SK-N-MC (cell line): Measurements from ENCODE around the gene ARAP2.

ENCODE experiments used
- EZH2 ChIP-seq: fragments of 200-600 bp; sonication (generic); IDR thresholded peaks from one replicate; pipeline ENCODE4 v1.6.1; 2017; ENCODE audit warnings: antibody characterized with exemption
- FOXP2 ChIP-seq: optimal IDR thresholded peaks from 2 replicates; pipeline ENCODE3; 2011; ENCODE audit warnings: mild to moderate bottlenecking, moderate library complexity; ENCODE audit not compliant: insufficient read depth; ENCODE audit errors: extremely low read length, control extremely low read depth
- POLR2AphosphoS5 ChIP-seq: IDR thresholded peaks from 2 replicates; pipeline ENCODE4 v1.6.1; 2012; ENCODE audit warnings: mild to moderate bottlenecking, low read depth, low read length, borderline replicate concordance

GRCh38 chr4:36177946-36178345 lies 66.4 kb downstream of the ARAP2 start:
- no peak for TF ChIP-seq POLR2AphosphoS5
- no peak for TF ChIP-seq FOXP2
- no peak for TF ChIP-seq EZH2
